Lung (tissue), 12 donors: ENCODE data around the gene HPSE2. TPM values are rescaled to one million over a fixed set of nuclear protein-coding genes. Genes with fewer than 3 reads are reported as not detected.

Source experiments
- ATAC-seq: fragments of 200-7000 bp; cut with Tn5 transposase; one replicate; pipeline ENCODE4 v1.9.1; 2020; ENCODE audit warnings: moderate number of reproducible peaks; ENCODE audit not compliant: insufficient read depth, low FRiP score
- DNase-seq, 3 donors: peaks; one replicate each; pipeline ENCODE4 v3.0.0-alpha.2; 2013 to 2017
- H3K27ac ChIP-seq, 2 donors: one replicate each; pipeline ENCODE4 v1.5.1; 2013; ENCODE audit warnings: mild to moderate bottlenecking in 2 of 2, moderate library complexity in 2 of 2, control low read depth in 1 of 2, inconsistent platforms in 1 of 2, low read depth in 1 of 2, low read length in 1 of 2
- H3K27me3 ChIP-seq, 3 donors: one replicate each; pipeline ENCODE4 v1.5.1; 2013; ENCODE audit warnings: low read length in 2 of 3; ENCODE audit not compliant: control insufficient read depth in 3 of 3, insufficient read depth in 3 of 3
- H3K36me3 ChIP-seq, 4 donors: one replicate each; pipeline ENCODE4 v1.5.1; 2013; ENCODE audit warnings: low read length in 4 of 4, mild to moderate bottlenecking in 1 of 4, moderate library complexity in 1 of 4; ENCODE audit not compliant: control insufficient read depth in 4 of 4, insufficient read depth in 4 of 4
- H3K4me1 ChIP-seq, 5 donors: one replicate each; pipeline ENCODE4 v1.5.1; 2013; ENCODE audit warnings: low read length in 5 of 5, mild to moderate bottlenecking in 2 of 5, moderate library complexity in 1 of 5; ENCODE audit not compliant: control insufficient read depth in 5 of 5, insufficient read depth in 5 of 5
- H3K4me3 ChIP-seq: one replicate; pipeline ENCODE4 v1.5.1; 2013; ENCODE audit warnings: mild to moderate bottlenecking, control low read depth, moderate library complexity
- H3K9ac ChIP-seq, 2 donors: one replicate each; pipeline ENCODE4 v1.5.1; 2013; ENCODE audit warnings: low read length in 2 of 2, control low read depth in 1 of 2; ENCODE audit not compliant: insufficient read depth in 1 of 2
- H3K9me3 ChIP-seq, 4 donors: one replicate each; pipeline ENCODE4 v1.5.1; 2013; ENCODE audit warnings: low read length in 3 of 4, mild to moderate bottlenecking in 1 of 4, moderate library complexity in 1 of 4; ENCODE audit not compliant: control insufficient read depth in 4 of 4, insufficient read depth in 3 of 4
- CTCF ChIP-seq: IDR thresholded peaks from 2 replicates; pipeline ENCODE4 v1.5.1; 2012; ENCODE audit warnings: mild to moderate bottlenecking; ENCODE audit errors: control extremely low read depth, extremely low read depth
- WGBS, 2 donors: extraction: QIAGEN DNeasy Blood & Tissue Kit; methylation state at CpG; one replicate each; pipeline ENCODE4 v1.1.7; 2013; 5-methylcytosine and 5-hydroxymethylcytosine counted together
- polyA plus RNA-seq, 2 donors: library from polyadenylated mRNA; stranded (reverse); fragments of 200-250 nt; gene quantifications; one replicate each; pipeline ENCODE4 v1.2.1, GENCODE V29; 2013
- total RNA-seq, 2 donors: library from RNA; depleted of rRNA in 1 of 2; stranded (reverse); fragments of >200 nt in 1 of 2; gene quantifications; one replicate each; pipeline ENCODE4 v1.2.1, GENCODE V29; 2014 to 2021
- donor health status: control.
- donor health status: control.
- donor health status: Bipolar disorder and iron deficiency.
- donor health status: healthy.
- donor health status: DM: yes; HTN: yes; CAD: no.

Gene HPSE2
- total and polyA plus RNA-seq, 4 donors: 0.32 to 47.3 (median 1.9) TPM

GRCh38 chr10:98456686-98457482 is 778.8 kb downstream of the HPSE2 start:
- H3K27me3 ChIP-seq: no peaks in the 10 kb centered on the region
- H3K9me3 ChIP-seq: no peaks in the 10 kb centered on the region
- TF ChIP-seq CTCF: no peak
- H3K36me3 ChIP-seq: no peaks in the 10 kb centered on the region
- H3K27ac ChIP-seq: no peak overlapping the region
- ATAC-seq: no peak
- no peak overlapping the region for H3K9ac ChIP-seq
- DNase-seq: no peak
- peaks cover 0 to 9% (median 3%) of the 10 kb centered on the region in 5 donors for H3K4me1 ChIP-seq
- no peak overlapping the region for H3K4me3 ChIP-seq
- 78 to 79% methylated on average over 12 of the region's 12 CpGs for WGBS, 2 donors

DNA sequence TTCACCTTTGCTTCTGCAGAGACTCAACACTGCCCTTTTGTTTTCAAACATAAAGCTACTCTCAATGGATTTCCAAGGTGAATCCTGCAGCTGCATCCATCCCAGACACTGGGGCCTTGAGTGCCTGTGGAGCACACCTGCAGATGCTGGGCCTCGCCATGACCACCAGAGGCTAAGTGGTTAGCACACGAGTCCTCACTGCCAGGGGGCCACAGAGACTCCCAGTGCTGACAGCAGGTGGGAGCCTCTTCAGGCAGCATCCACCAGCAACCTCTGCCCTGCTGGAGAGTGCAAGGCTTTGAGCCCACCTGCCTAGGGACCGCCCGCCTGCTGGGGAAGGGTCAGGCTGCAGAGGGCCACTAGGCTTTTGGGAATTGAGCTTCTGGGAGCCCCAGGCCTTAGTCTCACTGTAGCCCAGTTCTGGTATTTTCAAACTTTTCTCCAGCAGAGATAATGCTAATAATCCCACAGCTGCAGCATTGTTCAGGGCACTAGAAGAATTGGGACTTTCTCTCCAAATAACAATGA is 779.5 kb downstream of the HPSE2 start:
- ATAC-seq (no peak), DNase-seq (no peak)
- H3K4me1 ChIP-seq: peaks cover 0 to 7% (median 1%) of the 10 kb centered on the region in 5 donors
- 91 to 96% methylated on average over 4 of the region's 4 CpGs for WGBS, 2 donors
- H3K9me3 ChIP-seq: no peaks in the 10 kb centered on the region
- TF ChIP-seq CTCF: no peak
- H3K4me3 ChIP-seq: no peak overlapping the region
- no peaks in the 10 kb centered on the region for H3K27me3 ChIP-seq
- no peak overlapping the region for H3K9ac ChIP-seq
- no peak overlapping the region for H3K27ac ChIP-seq
- H3K36me3 ChIP-seq: no peaks in the 10 kb centered on the region

GRCh38 chr10:98453729-98454128 is 781.9 kb downstream of the HPSE2 start:
- H3K9ac ChIP-seq: no peak overlapping the region
- 71% methylated on average over 2 of the region's 2 CpGs for WGBS, 2 donors
- TF ChIP-seq CTCF: no peak
- no peak overlapping the region for H3K27ac ChIP-seq
- no peaks in the 10 kb centered on the region for H3K27me3 ChIP-seq
- H3K36me3 ChIP-seq: no peaks in the 10 kb centered on the region
- no peak for ATAC-seq
- no peaks in the 10 kb centered on the region for H3K4me1 ChIP-seq
- H3K9me3 ChIP-seq: no peaks in the 10 kb centered on the region
- no peak overlapping the region for H3K4me3 ChIP-seq
- DNase-seq: no peak
